ENCODE measurements around the gene CCRL2.
"Not testable (repeated sequence)": the region's sequence is repeated elsewhere in the genome, so short reads cannot be mapped to it uniquely, and the experiment has no call there.

DNA sequence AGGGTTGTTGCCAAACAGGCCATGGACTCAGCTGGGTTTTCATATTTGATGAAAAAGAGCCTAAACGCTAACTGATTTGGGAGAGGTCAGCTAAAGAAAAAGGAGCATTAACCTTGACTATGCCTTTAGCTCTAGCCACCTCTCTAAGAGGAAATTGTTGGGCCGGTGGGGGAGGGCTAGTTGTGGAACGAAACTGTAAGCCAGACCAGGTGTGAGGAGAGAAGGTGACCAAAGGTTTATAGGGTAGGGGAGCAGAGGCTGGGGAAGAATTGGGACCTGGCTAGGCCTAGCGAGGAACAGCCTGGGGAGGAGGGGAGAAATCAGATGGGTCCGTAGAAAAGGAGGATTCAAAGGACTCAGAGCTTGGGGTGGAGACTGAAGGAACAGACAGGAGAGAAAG is 15.5 kb upstream of the CCRL2 start:
- TF ChIP-seq EZH2phosphoT487, EZH2 (IDR thresholded peaks at IDR 0.05): not testable (repeated sequence)
- TF ChIP-seq, protein P1, sequence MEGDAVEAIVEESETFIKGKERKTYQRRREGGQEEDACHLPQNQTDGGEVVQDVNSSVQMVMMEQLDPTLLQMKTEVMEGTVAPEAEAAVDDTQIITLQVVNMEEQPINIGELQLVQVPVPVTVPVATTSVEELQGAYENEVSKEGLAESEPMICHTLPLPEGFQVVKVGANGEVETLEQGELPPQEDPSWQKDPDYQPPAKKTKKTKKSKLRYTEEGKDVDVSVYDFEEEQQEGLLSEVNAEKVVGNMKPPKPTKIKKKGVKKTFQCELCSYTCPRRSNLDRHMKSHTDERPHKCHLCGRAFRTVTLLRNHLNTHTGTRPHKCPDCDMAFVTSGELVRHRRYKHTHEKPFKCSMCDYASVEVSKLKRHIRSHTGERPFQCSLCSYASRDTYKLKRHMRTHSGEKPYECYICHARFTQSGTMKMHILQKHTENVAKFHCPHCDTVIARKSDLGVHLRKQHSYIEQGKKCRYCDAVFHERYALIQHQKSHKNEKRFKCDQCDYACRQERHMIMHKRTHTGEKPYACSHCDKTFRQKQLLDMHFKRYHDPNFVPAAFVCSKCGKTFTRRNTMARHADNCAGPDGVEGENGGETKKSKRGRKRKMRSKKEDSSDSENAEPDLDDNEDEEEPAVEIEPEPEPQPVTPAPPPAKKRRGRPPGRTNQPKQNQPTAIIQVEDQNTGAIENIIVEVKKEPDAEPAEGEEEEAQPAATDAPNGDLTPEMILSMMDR (IDR thresholded peaks at IDR 0.05) = not testable (repeated sequence)

Data from neural progenitor cell (in vitro differentiated cells).